PC-3 (cell line): ENCODE results near the gene DCDC1.

Experiments used
- EZH2 ChIP-seq: fragments of 300-600 bp; sonication (generic); IDR thresholded peaks from one replicate; pipeline ENCODE4 v1.6.1; 2017; ENCODE audit warnings: antibody characterized with exemption, mild to moderate bottlenecking, low read length; ENCODE audit not compliant: unreplicated experiment
- EZH2phosphoT487 ChIP-seq: fragments of 300-600 bp; sonication (generic); IDR thresholded peaks from 2 replicates; pipeline ENCODE4 v1.6.1; 2018; ENCODE audit warnings: mild to moderate bottlenecking, antibody characterized with exemption, low read length, borderline replicate concordance
- TF ChIP-seq, protein P1 (sequence below): fragments of 300-600 bp; sonication (generic); conservative IDR thresholded peaks from 2 replicates; pipeline ENCODE4 v1.5.1; 2017; ENCODE audit warnings: antibody characterized with exemption, low read depth, mild to moderate bottlenecking, low read length

DNA sequence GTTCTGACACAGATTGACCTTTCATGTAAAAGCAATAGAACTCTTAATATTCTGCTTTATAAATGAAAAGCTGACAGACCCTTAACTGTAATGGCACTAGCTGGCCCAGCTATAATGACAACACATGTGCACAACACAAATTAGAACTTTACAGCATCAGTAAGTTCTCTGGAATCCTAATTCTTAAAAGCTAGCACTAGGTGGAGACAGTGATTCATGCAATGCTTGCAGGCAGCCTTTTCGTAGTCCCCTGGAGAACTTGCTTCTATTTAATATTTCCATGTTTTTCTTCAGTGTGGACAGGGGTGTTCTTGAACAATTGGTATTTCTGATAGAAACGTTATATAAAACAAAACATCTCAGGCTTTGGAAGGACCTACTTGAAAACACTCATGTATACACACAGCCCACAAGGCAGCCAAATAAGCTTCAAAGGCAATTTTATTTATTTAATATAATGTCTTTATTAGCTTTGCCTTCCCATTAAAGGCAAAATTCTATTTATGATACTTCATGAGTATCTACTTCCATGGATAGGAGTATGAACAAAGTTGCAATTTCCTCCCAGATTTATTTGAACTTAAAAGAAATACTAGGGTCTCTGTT, 409.0 kb downstream of the DCDC1 start:
- TF ChIP-seq EZH2phosphoT487 (no peak), EZH2 (no peak)
- TF ChIP-seq, protein P1, sequence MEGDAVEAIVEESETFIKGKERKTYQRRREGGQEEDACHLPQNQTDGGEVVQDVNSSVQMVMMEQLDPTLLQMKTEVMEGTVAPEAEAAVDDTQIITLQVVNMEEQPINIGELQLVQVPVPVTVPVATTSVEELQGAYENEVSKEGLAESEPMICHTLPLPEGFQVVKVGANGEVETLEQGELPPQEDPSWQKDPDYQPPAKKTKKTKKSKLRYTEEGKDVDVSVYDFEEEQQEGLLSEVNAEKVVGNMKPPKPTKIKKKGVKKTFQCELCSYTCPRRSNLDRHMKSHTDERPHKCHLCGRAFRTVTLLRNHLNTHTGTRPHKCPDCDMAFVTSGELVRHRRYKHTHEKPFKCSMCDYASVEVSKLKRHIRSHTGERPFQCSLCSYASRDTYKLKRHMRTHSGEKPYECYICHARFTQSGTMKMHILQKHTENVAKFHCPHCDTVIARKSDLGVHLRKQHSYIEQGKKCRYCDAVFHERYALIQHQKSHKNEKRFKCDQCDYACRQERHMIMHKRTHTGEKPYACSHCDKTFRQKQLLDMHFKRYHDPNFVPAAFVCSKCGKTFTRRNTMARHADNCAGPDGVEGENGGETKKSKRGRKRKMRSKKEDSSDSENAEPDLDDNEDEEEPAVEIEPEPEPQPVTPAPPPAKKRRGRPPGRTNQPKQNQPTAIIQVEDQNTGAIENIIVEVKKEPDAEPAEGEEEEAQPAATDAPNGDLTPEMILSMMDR = peak; percentile 68
